ENCODE results near the gene AURKB. TPM values are rescaled to one million over a fixed set of nuclear protein-coding genes. Genes with fewer than 3 reads are reported as not detected.
A peak's percentile ranks its signal among the peaks of the same experiment; 100 is the strongest.

The AURKB gene
- total and polyA plus RNA-seq, 3 donors from 2014 or later = 2.4 to 3.7 (median 3.2) TPM

- no peak for DNase-seq
- WGBS, 2 donors = 92 to 97% methylated on average over 7 of the region's 7 CpGs
- no peaks in the 10 kb centered on the region for H3K36me3 ChIP-seq (ENCODE audit: low read depth, missing control alignments)
- intact Hi-C loops (cut with DNase I; ENCODE audit: low total_unique reads) = no loop called here
- H3K4me1 ChIP-seq = no peaks in the 10 kb centered on the region
- H3K27ac ChIP-seq = no peak overlapping the region
- TF ChIP-seq POLR2A (IDR thresholded peaks at IDR 0.05) (no peak), CTCF (IDR thresholded peaks at IDR 0.05) (no peak)
- H3K27me3 ChIP-seq = no peaks in the 10 kb centered on the region
- no peaks in the 10 kb centered on the region for H3K9me3 ChIP-seq
- no peak overlapping the region for H3K4me3 ChIP-seq
Observed at GRCh38 chr17:8237175-8237574, 26.8 kb upstream of the AURKB start.

- Histone ChIP-seq H3K27me3 (no peaks in the 10 kb centered on the region), H3K4me3 (no peak overlapping the region), H3K27ac (no peak overlapping the region), H3K9me3 (no peaks in the 10 kb centered on the region), H3K36me3 (ENCODE audit: low read depth, missing control alignments) (no peaks in the 10 kb centered on the region), H3K4me1 (no peaks in the 10 kb centered on the region)
- intact Hi-C loops (cut with DNase I; ENCODE audit: low total_unique reads) = no loop called here
- 85 to 97% methylated on average over 7 of the region's 7 CpGs for WGBS, 2 donors
- TF ChIP-seq CTCF (IDR thresholded peaks at IDR 0.05) (no peak), POLR2A (IDR thresholded peaks at IDR 0.05) (no peak)
- no peak for DNase-seq
Observed at GRCh38 chr17:8235676-8236075, 25.3 kb upstream of the AURKB start.

- no peaks in the 10 kb centered on the region for H3K36me3 ChIP-seq (ENCODE audit: low read depth, missing control alignments)
- no peaks in the 10 kb centered on the region for H3K9me3 ChIP-seq
- 90 to 92% methylated on average over 21 of the region's 21 CpGs for WGBS, 2 donors
- no peak overlapping the region for H3K27ac ChIP-seq
- H3K27me3 ChIP-seq = no peaks in the 10 kb centered on the region
- H3K4me1 ChIP-seq = no peaks in the 10 kb centered on the region
- intact Hi-C loops (cut with DNase I; ENCODE audit: low total_unique reads) = no loop called here
- no peak overlapping the region for H3K4me3 ChIP-seq
- TF ChIP-seq CTCF (IDR thresholded peaks at IDR 0.05) = no peak
- TF ChIP-seq POLR2A (IDR thresholded peaks at IDR 0.05) = no peak
- DNase-seq = no peak
Observed at GRCh38 chr17:8234361-8235270, 24.2 kb upstream of the AURKB start.

DNA sequence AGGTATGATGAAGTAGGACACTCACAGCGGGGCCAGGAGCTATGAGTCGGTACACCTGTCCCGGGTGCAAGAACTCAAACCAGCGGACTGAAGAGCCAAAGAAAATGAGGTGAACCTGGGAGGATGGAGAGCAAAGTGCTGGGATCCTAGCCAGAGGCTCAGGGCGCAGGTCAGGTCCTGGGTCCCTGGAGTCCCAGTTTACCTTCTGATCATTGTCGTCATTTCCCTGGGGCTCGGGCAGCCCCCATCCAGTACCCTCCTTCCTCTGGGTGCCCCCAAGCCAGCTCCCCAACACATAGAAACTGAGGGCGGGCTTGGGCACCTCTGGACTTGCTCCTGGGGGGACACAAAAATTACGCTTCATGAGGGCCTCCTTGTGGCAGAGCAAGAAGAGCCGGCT, 21.3 kb upstream of the AURKB start:
- WGBS, 2 donors = 95 to 100% methylated on average over 10 of the region's 10 CpGs
- Histone ChIP-seq H3K27me3 (no peaks in the 10 kb centered on the region), H3K27ac (no peak overlapping the region), H3K4me1 (peaks cover 5% of the 10 kb centered on the region), H3K36me3 (ENCODE audit: low read depth, missing control alignments) (no peaks in the 10 kb centered on the region), H3K9me3 (no peaks in the 10 kb centered on the region), H3K4me3 (no peak overlapping the region)
- TF ChIP-seq CTCF (IDR thresholded peaks at IDR 0.05) (no peak), POLR2A (IDR thresholded peaks at IDR 0.05) (no peak)
- DNase-seq = no peak
- intact Hi-C loops (cut with DNase I; ENCODE audit: low total_unique reads) = no loop called here

- Histone ChIP-seq H3K9me3 (no peaks in the 10 kb centered on the region), H3K36me3 (ENCODE audit: low read depth, missing control alignments) (no peaks in the 10 kb centered on the region), H3K27me3 (no peaks in the 10 kb centered on the region), H3K4me1 (peaks cover 15% of the 10 kb centered on the region), H3K4me3 (peak overlapping the region; percentile 4 to 55), H3K27ac (peak overlapping the region; percentile 42 to 70)
- no peak for DNase-seq
- intact Hi-C loops (cut with DNase I; ENCODE audit: low total_unique reads) = no loop called here
- WGBS, 2 donors = 79 to 90% methylated on average over 2 to 4 of the region's 4 CpGs
- no peak for TF ChIP-seq POLR2A (IDR thresholded peaks at IDR 0.05)
- no peak for TF ChIP-seq CTCF (IDR thresholded peaks at IDR 0.05)
Observed at GRCh38 chr17:8227238-8227581, 16.8 kb upstream of the AURKB start.

Data from testis (tissue), 3 donors.